ENCODE measurements around the gene PRDM2. TPM values are rescaled to one million over a fixed set of nuclear protein-coding genes. Genes with fewer than 3 reads are reported as not detected.

The PRDM2 gene
- polyA plus RNA-seq, 1 donor (not counting 4 experiments of a cell fraction or from before 2014, with no cell fraction given): 13.8 TPM

DNA sequence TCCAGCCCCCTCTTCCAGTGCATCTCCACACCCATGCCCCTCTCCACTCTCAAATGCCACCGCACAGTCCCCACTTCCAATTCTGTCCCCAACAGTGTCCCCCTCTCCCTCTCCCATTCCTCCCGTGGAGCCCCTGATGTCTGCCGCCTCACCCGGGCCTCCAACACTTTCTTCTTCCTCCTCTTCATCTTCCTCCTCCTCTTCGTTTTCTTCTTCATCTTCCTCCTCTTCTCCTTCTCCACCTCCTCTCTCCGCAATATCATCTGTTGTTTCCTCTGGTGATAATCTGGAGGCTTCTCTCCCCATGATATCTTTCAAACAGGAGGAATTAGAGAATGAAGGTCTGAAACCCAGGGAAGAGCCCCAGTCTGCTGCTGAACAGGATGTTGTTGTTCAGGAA, 80.8 kb downstream of the PRDM2 start:
- peaks cover 10% of the 10 kb centered on the region for H4K20me1 ChIP-seq (ENCODE audit: control insufficient read depth, extremely low read depth, insufficient read depth, low read length)
- peaks cover 27 to 47% of the 10 kb centered on the region in 2 experiments for H3K36me3 ChIP-seq (ENCODE audit: control insufficient read depth in 2 of 2, extremely low read depth in 1 of 2, insufficient read depth in 2 of 2, low read length in 2 of 2)
- peaks cover 2% of the 10 kb centered on the region for H3K9me1 ChIP-seq (ENCODE audit: control insufficient read depth, extremely low read depth, insufficient read depth, low read length)
- H3K4me2 ChIP-seq (ENCODE audit: control insufficient read depth, extremely low read depth, insufficient read depth, low read depth, low read length): no peak overlapping the region
- no peak overlapping the region for H3K4me3 ChIP-seq (ENCODE audit: control insufficient read depth in 2 of 3, extremely low read depth in 1 of 3, insufficient read depth in 2 of 3, low read depth in 1 of 3, low read length in 3 of 3)
- H3K9ac ChIP-seq (ENCODE audit: control insufficient read depth, extremely low read depth, insufficient read depth, low read length): no peak overlapping the region
- dilution Hi-C loops (cut with MboI; ENCODE audit: extremely low pct_ligation_motif_present, low sequenced_read_pairs): no loop called here
- H3K79me2 ChIP-seq (ENCODE audit: control insufficient read depth, insufficient read depth, low read length): peaks cover 58% of the 10 kb centered on the region
- TF ChIP-seq, protein P1, sequence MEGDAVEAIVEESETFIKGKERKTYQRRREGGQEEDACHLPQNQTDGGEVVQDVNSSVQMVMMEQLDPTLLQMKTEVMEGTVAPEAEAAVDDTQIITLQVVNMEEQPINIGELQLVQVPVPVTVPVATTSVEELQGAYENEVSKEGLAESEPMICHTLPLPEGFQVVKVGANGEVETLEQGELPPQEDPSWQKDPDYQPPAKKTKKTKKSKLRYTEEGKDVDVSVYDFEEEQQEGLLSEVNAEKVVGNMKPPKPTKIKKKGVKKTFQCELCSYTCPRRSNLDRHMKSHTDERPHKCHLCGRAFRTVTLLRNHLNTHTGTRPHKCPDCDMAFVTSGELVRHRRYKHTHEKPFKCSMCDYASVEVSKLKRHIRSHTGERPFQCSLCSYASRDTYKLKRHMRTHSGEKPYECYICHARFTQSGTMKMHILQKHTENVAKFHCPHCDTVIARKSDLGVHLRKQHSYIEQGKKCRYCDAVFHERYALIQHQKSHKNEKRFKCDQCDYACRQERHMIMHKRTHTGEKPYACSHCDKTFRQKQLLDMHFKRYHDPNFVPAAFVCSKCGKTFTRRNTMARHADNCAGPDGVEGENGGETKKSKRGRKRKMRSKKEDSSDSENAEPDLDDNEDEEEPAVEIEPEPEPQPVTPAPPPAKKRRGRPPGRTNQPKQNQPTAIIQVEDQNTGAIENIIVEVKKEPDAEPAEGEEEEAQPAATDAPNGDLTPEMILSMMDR (optimal IDR thresholded peaks at IDR 0.05 in 1 of 3, IDR thresholded peaks at IDR 0.05 in 1 of 3, conservative IDR thresholded peaks at IDR 0.05 in 1 of 3; ENCODE audit: extremely low read depth in 1 of 3, insufficient read depth in 2 of 3, low read length in 3 of 3): no peak
- no peak for TF ChIP-seq EZH2 (IDR thresholded peaks at IDR 0.05; ENCODE audit: low read length)
- no peak overlapping the region for H3K27ac ChIP-seq (ENCODE audit: control insufficient read depth, insufficient read depth, low read length)
- no peak for FAIRE-seq
- no peak overlapping the region for H2AFZ ChIP-seq (ENCODE audit: control insufficient read depth, low read length)
- DNase-seq (ENCODE audit: low read depth, low spot score): no peak
- H3K27me3 ChIP-seq (ENCODE audit: control insufficient read depth, extremely low read depth, insufficient read depth, low read length): no peaks in the 10 kb centered on the region
- H3K4me1 ChIP-seq (ENCODE audit: control insufficient read depth, extremely low read depth, insufficient read depth, low read length): peaks cover 22% of the 10 kb centered on the region
- no peaks in the 10 kb centered on the region for H3K9me3 ChIP-seq (ENCODE audit: control insufficient read depth, low read depth, low read length)

DNA sequence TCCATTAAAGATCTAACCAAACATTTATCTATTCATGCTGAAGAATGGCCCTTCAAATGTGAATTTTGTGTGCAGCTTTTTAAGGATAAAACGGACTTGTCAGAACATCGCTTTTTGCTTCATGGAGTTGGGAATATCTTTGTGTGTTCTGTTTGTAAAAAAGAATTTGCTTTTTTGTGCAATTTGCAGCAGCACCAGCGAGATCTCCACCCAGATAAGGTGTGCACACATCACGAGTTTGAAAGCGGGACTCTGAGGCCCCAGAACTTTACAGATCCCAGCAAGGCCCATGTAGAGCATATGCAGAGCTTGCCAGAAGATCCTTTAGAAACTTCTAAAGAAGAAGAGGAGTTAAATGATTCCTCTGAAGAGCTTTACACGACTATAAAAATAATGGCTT, 81.2 kb downstream of the PRDM2 start:
- Histone ChIP-seq H3K27ac (ENCODE audit: control insufficient read depth, insufficient read depth, low read length) (no peak overlapping the region), H3K4me3 (ENCODE audit: control insufficient read depth in 2 of 3, extremely low read depth in 1 of 3, insufficient read depth in 2 of 3, low read depth in 1 of 3, low read length in 3 of 3) (no peak overlapping the region), H3K9me1 (ENCODE audit: control insufficient read depth, extremely low read depth, insufficient read depth, low read length) (peaks cover 2% of the 10 kb centered on the region), H3K4me1 (ENCODE audit: control insufficient read depth, extremely low read depth, insufficient read depth, low read length) (peaks cover 22% of the 10 kb centered on the region), H3K9me3 (ENCODE audit: control insufficient read depth, low read depth, low read length) (no peaks in the 10 kb centered on the region), H3K36me3 (ENCODE audit: control insufficient read depth in 2 of 2, extremely low read depth in 1 of 2, insufficient read depth in 2 of 2, low read length in 2 of 2) (peaks cover 26 to 47% of the 10 kb centered on the region in 2 experiments), H3K4me2 (ENCODE audit: control insufficient read depth, extremely low read depth, insufficient read depth, low read depth, low read length) (no peak overlapping the region), H3K9ac (ENCODE audit: control insufficient read depth, extremely low read depth, insufficient read depth, low read length) (no peak overlapping the region), H4K20me1 (ENCODE audit: control insufficient read depth, extremely low read depth, insufficient read depth, low read length) (peaks cover 10% of the 10 kb centered on the region), H2AFZ (ENCODE audit: control insufficient read depth, low read length) (no peak overlapping the region), H3K79me2 (ENCODE audit: control insufficient read depth, insufficient read depth, low read length) (peaks cover 60% of the 10 kb centered on the region), H3K27me3 (ENCODE audit: control insufficient read depth, extremely low read depth, insufficient read depth, low read length) (no peaks in the 10 kb centered on the region)
- TF ChIP-seq, protein P1 (optimal IDR thresholded peaks at IDR 0.05 in 1 of 3, IDR thresholded peaks at IDR 0.05 in 1 of 3, conservative IDR thresholded peaks at IDR 0.05 in 1 of 3; ENCODE audit: extremely low read depth in 1 of 3, insufficient read depth in 2 of 3, low read length in 3 of 3): no peak
- TF ChIP-seq EZH2 (IDR thresholded peaks at IDR 0.05; ENCODE audit: low read length): no peak
- dilution Hi-C loops (cut with MboI; ENCODE audit: extremely low pct_ligation_motif_present, low sequenced_read_pairs): no loop called here
- FAIRE-seq (no peak), DNase-seq (ENCODE audit: low read depth, low spot score) (no peak)

Measured in keratinocyte (primary cell).